WTC11 (cell line): Measurements from ENCODE around the gene CLIC1. TPM values are rescaled to one million over a fixed set of nuclear protein-coding genes. Genes with fewer than 3 reads are reported as not detected.

Source experiments
- ATAC-seq: fragments of 200-7000 bp; cut with Tn5 transposase; 2 replicates; pipeline ENCODE4 v1.10.0; 2021; ENCODE audit warnings: mild to moderate bottlenecking, moderate library complexity
- CTCF ChIA-PET: fragments of 300-600 bp; sonication (Branson Sonifier 250); formaldehyde crosslinking; loops from one replicate; lab custom pipeline; 2021; ENCODE audit warnings: antibody characterized with exemption; lab: Charles Lee
- POLR2A ChIA-PET: fragments of 350-600 bp; sonication (Branson Sonifier 250); formaldehyde crosslinking; loops from one replicate; lab custom pipeline; 2021; ENCODE audit warnings: antibody characterized with exemption; lab: Charles Lee
- DNase-seq: peaks from one replicate; pipeline ENCODE4 v3.0.0; 2021; ENCODE audit warnings: low spot score
- H3K27ac Mint-ChIP-seq: 2 replicates; pipeline ENCODE4 v1.8.0; 2021; ENCODE audit warnings: mixed read lengths
- H3K27me3 Mint-ChIP-seq: 2 replicates; pipeline ENCODE4 v1.8.0; 2021; ENCODE audit warnings: low read depth, mild to moderate bottlenecking, moderate library complexity, mixed read lengths
- H3K36me3 Mint-ChIP-seq: 2 replicates; pipeline ENCODE4 v1.8.0; 2021; ENCODE audit warnings: mixed read lengths
- H3K4me1 Mint-ChIP-seq: 2 replicates; pipeline ENCODE4 v1.8.0; 2022; ENCODE audit warnings: mixed read lengths
- H3K4me3 Mint-ChIP-seq: 2 replicates; pipeline ENCODE4 v1.8.0; 2021; ENCODE audit warnings: mild to moderate bottlenecking, moderate library complexity, mixed read lengths
- H3K9me3 Mint-ChIP-seq: 2 replicates; pipeline ENCODE4 v1.8.0; 2021; ENCODE audit warnings: mixed read lengths
- ATF3 ChIP-seq: sonication (generic); formaldehyde crosslinking; conservative IDR thresholded peaks from 2 replicates; pipeline ENCODE4 v1.8.1; 2022; ENCODE audit warnings: mild to moderate bottlenecking, missing genetic modification reagents
- CREM ChIP-seq: sonication (generic); formaldehyde crosslinking; IDR thresholded peaks from 2 replicates; pipeline ENCODE4 v1.8.1; 2022; ENCODE audit warnings: mild to moderate bottlenecking, missing genetic modification reagents, moderate library complexity
- CTCF ChIP-seq: fragments of 200-600 bp; IDR thresholded peaks from 2 replicates; pipeline ENCODE4 v1.8.0; 2022; ENCODE audit warnings: antibody characterized with exemption
- FOXP1 ChIP-seq: sonication (generic); formaldehyde crosslinking; IDR thresholded peaks from 2 replicates; pipeline ENCODE4 v1.8.0; 2022; ENCODE audit warnings: missing genetic modification reagents, mild to moderate bottlenecking, moderate library complexity, borderline replicate concordance
- GRHL2 ChIP-seq: fragments of 250-450 bp; sonication (Bioruptor Pico); IDR thresholded peaks from 2 replicates; pipeline ENCODE4 v1.8.0; 2022; ENCODE audit warnings: mild to moderate bottlenecking, moderate library complexity; ENCODE audit not compliant: insufficient replicate concordance, severe bottlenecking
- HMGXB4 ChIP-seq: sonication (generic); formaldehyde crosslinking; IDR thresholded peaks from 2 replicates; pipeline ENCODE4 v1.8.1; 2023; ENCODE audit warnings: mild to moderate bottlenecking, moderate library complexity, missing genetic modification reagents
- NFATC4 ChIP-seq: fragments of 250-450 bp; sonication (Bioruptor Pico); IDR thresholded peaks from 2 replicates; pipeline ENCODE4 v1.9.0; 2021; ENCODE audit warnings: mild to moderate bottlenecking
- PRDM15 ChIP-seq: sonication (generic); formaldehyde crosslinking; IDR thresholded peaks from 2 replicates; pipeline ENCODE4 v1.8.0; 2022; ENCODE audit warnings: missing genetic modification reagents
- PRRX2 ChIP-seq: fragments of 250-450 bp; sonication (Bioruptor Pico); IDR thresholded peaks from 2 replicates; pipeline ENCODE4 v1.8.0; 2021; ENCODE audit warnings: mild to moderate bottlenecking
- RORB ChIP-seq: fragments of 250-450 bp; sonication (Bioruptor Pico); IDR thresholded peaks from 2 replicates; pipeline ENCODE4 v1.9.0; 2021; ENCODE audit warnings: mild to moderate bottlenecking
- SP1 ChIP-seq: sonication (generic); formaldehyde crosslinking; conservative IDR thresholded peaks from 2 replicates; pipeline ENCODE4 v1.8.1; 2022; ENCODE audit warnings: missing genetic modification reagents
- ZNF263 ChIP-seq: sonication (generic); formaldehyde crosslinking; IDR thresholded peaks from 2 replicates; pipeline ENCODE4 v1.8.1; 2022; ENCODE audit warnings: low read depth, mild to moderate bottlenecking, moderate library complexity, missing genetic modification reagents
- ZNF423 ChIP-seq: fragments of 250-450 bp; sonication (Bioruptor Pico); IDR thresholded peaks from 2 replicates; pipeline ENCODE4 v2.1.2; 2022; ENCODE audit warnings: mild to moderate bottlenecking, moderate library complexity
- ZNF671 ChIP-seq: fragments of 250-450 bp; sonication (Bioruptor Pico); IDR thresholded peaks from 2 replicates; pipeline ENCODE4 v1.8.0; 2021; ENCODE audit warnings: mild to moderate bottlenecking
- total RNA-seq: library from RNA; stranded (reverse); gene quantifications from 3 replicates; pipeline ENCODE4 v1.2.3, GENCODE V29; 2021
- TF ChIP-seq, protein P1 (sequence below): fragments of 250-450 bp; sonication (Bioruptor Pico); IDR thresholded peaks from 2 replicates; pipeline ENCODE4 v1.9.0; 2021; ENCODE audit warnings: mild to moderate bottlenecking
- TF ChIP-seq, protein P2 (sequence below): sonication (generic); formaldehyde crosslinking; IDR thresholded peaks from 2 replicates; pipeline ENCODE4 v1.8.1; 2023; ENCODE audit warnings: mild to moderate bottlenecking, missing genetic modification reagents, moderate library complexity

The CLIC1 gene
- total RNA-seq, 1 experiment from 2014 or later, result 244 TPM

DNA sequence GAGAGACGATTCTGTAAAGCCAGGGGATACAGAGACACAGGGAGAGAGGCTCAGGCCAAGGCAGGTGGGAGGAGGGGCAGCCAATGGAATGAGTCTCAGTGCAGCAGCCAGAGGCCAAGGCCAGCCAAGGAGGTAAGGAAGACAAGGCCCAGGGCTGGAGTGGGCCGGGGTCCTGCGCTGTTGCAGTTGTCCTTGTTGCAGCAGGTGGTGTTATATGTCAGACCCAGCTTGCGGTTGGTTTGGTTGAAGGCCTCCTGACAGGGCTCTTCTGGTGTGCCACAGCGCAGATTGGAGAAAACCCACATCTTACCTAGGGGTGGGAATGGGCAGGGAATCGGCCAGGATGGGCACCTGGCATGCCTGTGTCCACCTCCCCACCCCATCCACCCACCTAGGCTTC is 17.3 kb downstream of the CLIC1 start:
- no peaks in the 10 kb centered on the region for H3K9me3 Mint-ChIP-seq
- POLR2A ChIA-PET, result interaction anchor here (0.5 kb wide), 1 partner anchor 18 kb away, joined by 3 read pairs; no protein-coding TSS in a partner anchor
- TF ChIP-seq, protein P1, sequence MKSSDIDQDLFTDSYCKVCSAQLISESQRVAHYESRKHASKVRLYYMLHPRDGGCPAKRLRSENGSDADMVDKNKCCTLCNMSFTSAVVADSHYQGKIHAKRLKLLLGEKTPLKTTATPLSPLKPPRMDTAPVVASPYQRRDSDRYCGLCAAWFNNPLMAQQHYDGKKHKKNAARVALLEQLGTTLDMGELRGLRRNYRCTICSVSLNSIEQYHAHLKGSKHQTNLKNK (CRISPR knock-in tag), result no peak
- peak; percentile 49; the same call in 1 of the 2 replicates for TF ChIP-seq PRDM15 (CRISPR knock-in tag)
- H3K27me3 Mint-ChIP-seq, result peaks cover 4% of the 10 kb centered on the region; the same call in 1 of the 2 replicates
- H3K27ac Mint-ChIP-seq, result no peak overlapping the region
- ATAC-seq (no peak), DNase-seq (no peak)
- CTCF ChIA-PET, result interaction anchor here (0.8 to 1.9 kb wide), 3 partner anchors 11 to 51 kb away, joined by 3 to 4 read pairs (median 4); no protein-coding TSS in a partner anchor
- H3K4me1 Mint-ChIP-seq, result peaks cover 27% of the 10 kb centered on the region
- H3K4me3 Mint-ChIP-seq, result 0 out of 2 replicates have a peak overlapping the region, but pooled peaks have one; percentile 13
- no peaks in the 10 kb centered on the region for H3K36me3 Mint-ChIP-seq

- H3K4me3 Mint-ChIP-seq, result peak overlapping the region; percentile 13; the same call in 1 of the 2 replicates
- POLR2A ChIA-PET, result no interaction called here
- ATAC-seq, result peak; percentile 11
These were observed 18.1 kb downstream of the CLIC1 start for GRCh38 chr6:31718265-31718664.

More at GRCh38 chr6:31718265-31718664, 18.1 kb downstream of the CLIC1 start:
- no peaks in the 10 kb centered on the region for H3K36me3 Mint-ChIP-seq
- peaks cover 33% of the 10 kb centered on the region for H3K4me1 Mint-ChIP-seq
- no peak for TF ChIP-seq SP1 (CRISPR knock-in tag)
- TF ChIP-seq CREM, result no peak
- TF ChIP-seq ZNF671 (CRISPR knock-in tag), result no peak
- no peak for TF ChIP-seq CTCF
- TF ChIP-seq GRHL2 (CRISPR knock-in tag), result no peak
- TF ChIP-seq NFATC4 (CRISPR knock-in tag), result no peak
- TF ChIP-seq, protein P2, sequence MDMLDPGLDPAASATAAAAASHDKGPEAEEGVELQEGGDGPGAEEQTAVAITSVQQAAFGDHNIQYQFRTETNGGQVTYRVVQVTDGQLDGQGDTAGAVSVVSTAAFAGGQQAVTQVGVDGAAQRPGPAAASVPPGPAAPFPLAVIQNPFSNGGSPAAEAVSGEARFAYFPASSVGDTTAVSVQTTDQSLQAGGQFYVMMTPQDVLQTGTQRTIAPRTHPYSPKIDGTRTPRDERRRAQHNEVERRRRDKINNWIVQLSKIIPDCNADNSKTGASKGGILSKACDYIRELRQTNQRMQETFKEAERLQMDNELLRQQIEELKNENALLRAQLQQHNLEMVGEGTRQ (CRISPR knock-in tag), result no peak
- no peak for TF ChIP-seq HMGXB4 (CRISPR knock-in tag)
- no peak for TF ChIP-seq ATF3 (CRISPR knock-in tag)
- TF ChIP-seq RORB (CRISPR knock-in tag), result no peak
- TF ChIP-seq PRRX2 (CRISPR knock-in tag), result no peak
- TF ChIP-seq ZNF423, result no peak
- TF ChIP-seq ZNF263 (CRISPR knock-in tag), result no peak
- no peak for TF ChIP-seq FOXP1 (CRISPR knock-in tag)
- CTCF ChIA-PET, result no interaction called here
- no peak overlapping the region for H3K27ac Mint-ChIP-seq
- no peaks in the 10 kb centered on the region for H3K9me3 Mint-ChIP-seq
- peaks cover 4% of the 10 kb centered on the region; the same call in 1 of the 2 replicates for H3K27me3 Mint-ChIP-seq
- DNase-seq, result no peak
